ENCODE data around the gene BEND5. TPM values are rescaled to one million over a fixed set of nuclear protein-coding genes. Genes with fewer than 3 reads are reported as not detected.

The BEND5 gene
- total RNA-seq, 2 donors from 2014 or later, result 2.7 to 2.8 TPM

DNA sequence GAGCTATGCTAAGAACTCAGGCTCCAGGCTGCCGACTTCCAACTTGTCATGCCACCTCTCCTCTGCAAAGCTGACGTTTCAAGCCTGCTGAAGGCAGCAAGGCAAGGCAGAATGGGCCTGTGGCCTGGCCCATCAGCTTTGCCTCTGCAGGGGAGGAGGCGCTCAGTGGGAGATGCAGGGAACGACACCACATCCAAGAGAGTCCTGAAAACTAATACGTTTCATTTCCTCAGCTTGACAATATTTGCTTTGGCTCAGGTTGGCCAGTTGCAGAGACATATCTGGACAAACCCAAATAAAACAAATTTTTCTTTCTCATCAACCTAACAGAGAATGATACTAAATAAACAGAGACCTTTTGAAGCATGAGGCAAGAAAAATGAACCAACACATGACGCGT is 35.3 kb downstream of the BEND5 start:
- H3K27me3 ChIP-seq, result no peaks in the 10 kb centered on the region
- DNase-seq (ENCODE audit: low spot score), result no peak
- H3K4me3 ChIP-seq, result no peak overlapping the region
- TF ChIP-seq, protein P1, sequence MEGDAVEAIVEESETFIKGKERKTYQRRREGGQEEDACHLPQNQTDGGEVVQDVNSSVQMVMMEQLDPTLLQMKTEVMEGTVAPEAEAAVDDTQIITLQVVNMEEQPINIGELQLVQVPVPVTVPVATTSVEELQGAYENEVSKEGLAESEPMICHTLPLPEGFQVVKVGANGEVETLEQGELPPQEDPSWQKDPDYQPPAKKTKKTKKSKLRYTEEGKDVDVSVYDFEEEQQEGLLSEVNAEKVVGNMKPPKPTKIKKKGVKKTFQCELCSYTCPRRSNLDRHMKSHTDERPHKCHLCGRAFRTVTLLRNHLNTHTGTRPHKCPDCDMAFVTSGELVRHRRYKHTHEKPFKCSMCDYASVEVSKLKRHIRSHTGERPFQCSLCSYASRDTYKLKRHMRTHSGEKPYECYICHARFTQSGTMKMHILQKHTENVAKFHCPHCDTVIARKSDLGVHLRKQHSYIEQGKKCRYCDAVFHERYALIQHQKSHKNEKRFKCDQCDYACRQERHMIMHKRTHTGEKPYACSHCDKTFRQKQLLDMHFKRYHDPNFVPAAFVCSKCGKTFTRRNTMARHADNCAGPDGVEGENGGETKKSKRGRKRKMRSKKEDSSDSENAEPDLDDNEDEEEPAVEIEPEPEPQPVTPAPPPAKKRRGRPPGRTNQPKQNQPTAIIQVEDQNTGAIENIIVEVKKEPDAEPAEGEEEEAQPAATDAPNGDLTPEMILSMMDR (IDR thresholded peaks at IDR 0.05), result no peak
- H3K27ac ChIP-seq, result no peak overlapping the region
- no peaks in the 10 kb centered on the region for H3K36me3 ChIP-seq
- no peaks in the 10 kb centered on the region for H3K9me3 ChIP-seq
- H3K4me1 ChIP-seq, result no peaks in the 10 kb centered on the region

DNA sequence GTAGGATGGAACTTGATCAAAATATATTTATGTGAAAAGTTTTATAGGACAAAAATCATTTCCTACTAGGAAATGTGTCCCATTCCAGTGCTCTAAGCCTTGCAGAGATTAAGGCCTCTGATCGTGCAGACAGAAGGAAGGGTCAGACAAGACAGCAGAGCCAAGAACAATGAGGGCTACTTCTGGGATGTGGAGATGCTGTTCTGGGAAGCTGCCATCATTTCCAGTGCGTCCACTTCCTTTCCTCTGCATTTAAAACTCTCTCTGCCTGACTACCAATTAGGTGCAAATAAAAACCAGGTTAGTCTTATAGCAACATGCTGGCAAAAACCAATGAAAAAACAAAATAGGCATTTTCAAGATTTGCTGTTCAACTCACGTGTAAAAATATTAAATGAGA is 36.1 kb downstream of the BEND5 start:
- Histone ChIP-seq H3K36me3 (peaks cover 7% of the 10 kb centered on the region), H3K4me1 (no peaks in the 10 kb centered on the region), H3K4me3 (no peak overlapping the region), H3K9me3 (no peaks in the 10 kb centered on the region), H3K27me3 (no peaks in the 10 kb centered on the region), H3K27ac (no peak overlapping the region)
- TF ChIP-seq, protein P1 (IDR thresholded peaks at IDR 0.05), result no peak
- DNase-seq (ENCODE audit: low spot score), result no peak

DNA sequence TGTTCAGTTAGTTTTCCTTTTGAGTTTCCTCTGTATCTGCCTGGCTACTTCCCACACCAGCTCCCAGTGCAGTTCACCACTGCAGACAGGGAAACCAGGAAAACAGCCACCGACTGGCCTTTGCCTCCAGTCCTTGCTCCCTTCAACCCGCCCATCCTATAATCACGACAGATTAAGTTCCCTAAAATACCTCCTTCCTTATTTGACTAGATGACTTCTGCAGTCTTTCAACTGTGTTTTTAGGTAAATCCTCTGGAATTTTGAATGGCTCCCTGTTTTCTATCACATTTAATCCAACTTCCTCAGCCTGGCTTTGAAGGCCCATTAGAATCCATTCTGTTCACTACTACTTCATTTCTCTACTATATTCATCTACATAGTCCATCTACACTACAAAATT is 37.6 kb downstream of the BEND5 start:
- no peak overlapping the region for H3K27ac ChIP-seq
- peaks cover 21% of the 10 kb centered on the region for H3K36me3 ChIP-seq
- TF ChIP-seq, protein P1 (IDR thresholded peaks at IDR 0.05), result no peak
- H3K4me3 ChIP-seq, result no peak overlapping the region
- DNase-seq (ENCODE audit: low spot score), result no peak
- no peaks in the 10 kb centered on the region for H3K9me3 ChIP-seq
- no peaks in the 10 kb centered on the region for H3K4me1 ChIP-seq
- no peaks in the 10 kb centered on the region for H3K27me3 ChIP-seq

DNA sequence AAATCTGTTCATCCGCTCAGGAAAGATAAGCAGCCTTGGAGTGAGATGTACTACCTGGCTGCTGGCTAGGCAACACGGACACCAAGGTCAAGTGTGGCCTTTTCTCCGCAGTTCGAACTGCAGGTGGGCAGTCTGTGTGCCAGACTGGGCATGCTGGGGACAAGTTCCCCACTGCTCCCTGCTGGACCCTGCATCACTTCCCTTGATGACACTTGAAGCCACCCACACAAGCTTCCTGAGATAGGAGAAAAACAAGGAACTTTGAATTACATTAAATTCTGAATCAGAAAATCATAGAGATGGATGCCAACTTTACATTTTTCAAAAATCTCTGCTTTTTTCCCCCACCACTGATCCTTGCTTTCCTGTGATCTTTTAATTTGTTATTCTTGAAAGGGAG is 38.3 kb downstream of the BEND5 start:
- TF ChIP-seq, protein P1 (IDR thresholded peaks at IDR 0.05), result no peak
- DNase-seq (ENCODE audit: low spot score), result no peak
- Histone ChIP-seq H3K27ac (no peak overlapping the region), H3K4me1 (no peaks in the 10 kb centered on the region), H3K36me3 (peaks cover 28% of the 10 kb centered on the region), H3K9me3 (no peaks in the 10 kb centered on the region), H3K27me3 (no peaks in the 10 kb centered on the region), H3K4me3 (no peak overlapping the region)

DNA sequence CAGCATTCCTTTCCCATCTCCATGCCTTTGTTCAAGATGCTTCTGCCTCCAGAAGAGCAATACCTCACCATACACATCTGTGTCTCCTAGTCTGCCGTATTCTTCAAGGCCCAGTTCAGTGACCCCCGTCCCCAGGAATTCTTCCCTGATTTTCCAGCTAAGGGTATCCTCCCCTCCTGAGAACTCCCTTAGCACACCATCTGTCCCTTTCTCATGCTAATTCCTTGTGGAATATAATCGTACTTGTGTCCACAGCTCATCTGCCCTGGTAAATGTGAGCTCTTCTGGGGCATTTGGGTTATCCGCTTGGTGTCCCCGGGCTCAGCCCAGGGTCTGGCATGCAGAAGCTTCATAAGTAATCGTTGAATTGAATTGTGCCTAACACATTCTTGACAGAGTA is 40.9 kb downstream of the BEND5 start:
- Histone ChIP-seq H3K27me3 (no peaks in the 10 kb centered on the region), H3K4me1 (no peaks in the 10 kb centered on the region), H3K4me3 (no peak overlapping the region), H3K27ac (no peak overlapping the region), H3K36me3 (peaks cover 45% of the 10 kb centered on the region), H3K9me3 (no peaks in the 10 kb centered on the region)
- TF ChIP-seq, protein P1 (IDR thresholded peaks at IDR 0.05), result no peak
- no peak for DNase-seq (ENCODE audit: low spot score)

DNA sequence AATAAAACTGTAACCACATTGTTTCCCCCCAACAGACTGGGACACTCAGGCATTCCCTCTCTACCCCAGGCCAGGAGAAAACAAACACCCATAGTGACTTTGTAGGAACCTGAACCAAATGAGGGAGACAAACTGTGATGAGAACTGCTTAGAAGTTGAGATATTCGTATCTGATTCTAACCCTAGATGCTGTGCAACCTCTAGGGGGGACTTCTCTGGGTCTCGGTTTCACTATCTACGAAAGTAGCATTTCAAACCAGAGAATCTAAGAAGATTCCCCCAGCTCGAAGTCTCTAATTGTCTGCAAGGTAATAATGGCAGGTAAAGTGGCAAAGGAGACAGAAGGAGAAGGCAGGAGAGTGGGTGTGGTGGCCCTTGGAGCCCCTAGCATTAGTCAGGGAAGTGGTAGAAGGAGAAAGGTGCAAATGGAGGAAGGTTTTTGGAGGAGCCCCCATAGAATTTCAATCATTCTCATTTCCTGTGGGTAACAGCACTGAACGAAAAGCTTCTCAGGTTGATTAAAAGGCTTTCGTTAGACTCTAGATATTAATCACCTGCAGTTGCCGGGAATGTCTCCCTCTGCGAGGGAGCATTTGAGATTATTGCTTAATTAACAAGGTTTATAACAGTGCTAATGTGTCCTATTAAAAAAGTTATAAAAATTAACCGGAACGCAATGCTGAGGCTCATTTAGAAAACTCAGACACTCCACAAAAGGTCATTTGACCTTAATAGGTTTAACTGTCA is 46.4 kb downstream of the BEND5 start:
- H3K27ac ChIP-seq, result no peak overlapping the region
- H3K4me3 ChIP-seq, result no peak overlapping the region
- peaks cover 43% of the 10 kb centered on the region for H3K36me3 ChIP-seq
- no peak for DNase-seq (ENCODE audit: low spot score)
- H3K27me3 ChIP-seq, result no peaks in the 10 kb centered on the region
- TF ChIP-seq, protein P1 (IDR thresholded peaks at IDR 0.05), result no peak
- H3K9me3 ChIP-seq, result no peaks in the 10 kb centered on the region
- H3K4me1 ChIP-seq, result no peaks in the 10 kb centered on the region
